ENCODE results near the gene FARP1. TPM values are rescaled to one million over a fixed set of nuclear protein-coding genes. Genes with fewer than 3 reads are reported as not detected.

The FARP1 gene
- total and polyA plus RNA-seq, 10 of the 15 experiments (the other 5 are each of a cell fraction or from before 2014, with no cell fraction given), result 0.17 to 6.9 (median 0.68) TPM

DNA sequence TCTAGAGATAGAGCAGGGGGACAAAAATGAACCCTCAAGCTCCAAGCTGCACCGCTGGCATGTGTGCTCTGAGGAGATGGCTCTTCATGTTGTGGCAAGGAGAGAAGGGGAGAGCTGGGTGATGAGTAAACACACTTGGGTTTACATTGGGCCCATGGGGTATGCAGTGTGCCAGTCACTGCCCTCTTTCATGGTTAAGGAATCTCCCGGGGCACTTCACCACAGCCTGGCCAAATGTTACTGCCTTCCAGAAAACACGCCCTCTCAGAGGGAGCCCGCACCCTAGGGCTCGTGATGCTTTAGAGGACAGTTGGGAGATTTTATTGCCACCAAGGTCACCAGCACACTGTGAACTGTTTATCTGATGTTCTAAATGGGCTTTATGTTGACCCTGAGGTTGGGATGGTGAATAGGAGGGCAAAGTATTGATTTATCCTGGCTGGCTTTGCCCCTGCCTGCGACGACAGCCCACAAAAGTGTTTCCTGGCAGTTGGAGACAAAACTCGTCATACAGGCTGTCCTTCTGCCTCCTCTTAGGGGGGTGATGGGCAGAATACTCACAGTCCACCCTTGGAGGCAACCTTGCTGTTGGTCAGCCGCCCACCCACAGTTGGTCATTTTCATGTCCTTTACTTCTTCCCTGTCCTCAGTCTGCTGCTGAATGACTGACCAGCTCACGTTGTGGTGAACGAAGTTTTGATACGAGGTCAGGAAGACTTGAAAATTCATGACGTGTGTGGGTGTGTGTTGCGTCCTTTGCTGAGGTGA is 277.1 kb downstream of the FARP1 start (continued):
- TF ChIP-seq PAX8 (IDR thresholded peaks at IDR 0.05) (no peak), NR2C2 (IDR thresholded peaks at IDR 0.05; ENCODE audit: borderline replicate concordance, control insufficient read depth, insufficient read length, low read depth) (no peak), MYB (IDR thresholded peaks at IDR 0.05; ENCODE audit: borderline replicate concordance, low read depth, low read length) (no peak), TCF12 (IDR thresholded peaks at IDR 0.05; ENCODE audit: low read depth, low read length) (no peak), SRF (IDR thresholded peaks at IDR 0.05; ENCODE audit: low read depth in 2 of 2, low read length in 2 of 2) (no peak)
- TF ChIP-seq, protein P1, sequence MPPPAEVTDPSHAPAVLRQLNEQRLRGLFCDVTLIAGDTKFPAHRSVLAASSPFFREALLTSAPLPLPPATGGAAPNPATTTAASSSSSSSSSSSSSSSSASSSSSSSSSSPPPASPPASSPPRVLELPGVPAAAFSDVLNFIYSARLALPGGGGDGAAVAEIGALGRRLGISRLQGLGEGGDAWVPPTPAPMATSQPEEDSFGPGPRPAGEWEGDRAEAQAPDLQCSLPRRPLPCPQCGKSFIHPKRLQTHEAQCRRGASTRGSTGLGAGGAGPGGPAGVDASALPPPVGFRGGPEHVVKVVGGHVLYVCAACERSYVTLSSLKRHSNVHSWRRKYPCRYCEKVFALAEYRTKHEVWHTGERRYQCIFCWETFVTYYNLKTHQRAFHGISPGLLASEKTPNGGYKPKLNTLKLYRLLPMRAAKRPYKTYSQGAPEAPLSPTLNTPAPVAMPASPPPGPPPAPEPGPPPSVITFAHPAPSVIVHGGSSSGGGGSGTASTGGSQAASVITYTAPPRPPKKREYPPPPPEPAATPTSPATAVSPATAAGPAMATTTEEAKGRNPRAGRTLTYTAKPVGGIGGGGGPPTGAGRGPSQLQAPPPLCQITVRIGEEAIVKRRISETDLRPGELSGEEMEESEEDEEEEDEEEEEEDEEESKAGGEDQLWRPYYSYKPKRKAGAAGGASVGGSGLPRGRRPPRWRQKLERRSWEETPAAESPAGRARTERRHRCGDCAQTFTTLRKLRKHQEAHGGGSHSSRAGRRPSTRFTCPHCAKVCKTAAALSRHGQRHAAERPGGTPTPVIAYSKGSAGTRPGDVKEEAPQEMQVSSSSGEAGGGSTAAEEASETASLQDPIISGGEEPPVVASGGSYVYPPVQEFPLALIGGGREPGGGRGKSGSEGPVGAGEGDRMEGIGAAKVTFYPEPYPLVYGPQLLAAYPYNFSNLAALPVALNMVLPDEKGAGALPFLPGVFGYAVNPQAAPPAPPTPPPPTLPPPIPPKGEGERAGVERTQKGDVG (CRISPR knock-in tag; IDR thresholded peaks at IDR 0.05), result no peak
- TF ChIP-seq, protein P2, sequence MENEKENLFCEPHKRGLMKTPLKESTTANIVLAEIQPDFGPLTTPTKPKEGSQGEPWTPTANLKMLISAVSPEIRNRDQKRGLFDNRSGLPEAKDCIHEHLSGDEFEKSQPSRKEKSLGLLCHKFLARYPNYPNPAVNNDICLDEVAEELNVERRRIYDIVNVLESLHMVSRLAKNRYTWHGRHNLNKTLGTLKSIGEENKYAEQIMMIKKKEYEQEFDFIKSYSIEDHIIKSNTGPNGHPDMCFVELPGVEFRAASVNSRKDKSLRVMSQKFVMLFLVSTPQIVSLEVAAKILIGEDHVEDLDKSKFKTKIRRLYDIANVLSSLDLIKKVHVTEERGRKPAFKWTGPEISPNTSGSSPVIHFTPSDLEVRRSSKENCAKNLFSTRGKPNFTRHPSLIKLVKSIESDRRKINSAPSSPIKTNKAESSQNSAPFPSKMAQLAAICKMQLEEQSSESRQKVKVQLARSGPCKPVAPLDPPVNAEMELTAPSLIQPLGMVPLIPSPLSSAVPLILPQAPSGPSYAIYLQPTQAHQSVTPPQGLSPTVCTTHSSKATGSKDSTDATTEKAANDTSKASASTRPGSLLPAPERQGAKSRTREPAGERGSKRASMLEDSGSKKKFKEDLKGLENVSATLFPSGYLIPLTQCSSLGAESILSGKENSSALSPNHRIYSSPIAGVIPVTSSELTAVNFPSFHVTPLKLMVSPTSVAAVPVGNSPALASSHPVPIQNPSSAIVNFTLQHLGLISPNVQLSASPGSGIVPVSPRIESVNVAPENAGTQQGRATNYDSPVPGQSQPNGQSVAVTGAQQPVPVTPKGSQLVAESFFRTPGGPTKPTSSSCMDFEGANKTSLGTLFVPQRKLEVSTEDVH (IDR thresholded peaks at IDR 0.05; ENCODE audit: low read depth, partially characterized antibody), result no peak
- TF ChIP-seq, protein P3, sequence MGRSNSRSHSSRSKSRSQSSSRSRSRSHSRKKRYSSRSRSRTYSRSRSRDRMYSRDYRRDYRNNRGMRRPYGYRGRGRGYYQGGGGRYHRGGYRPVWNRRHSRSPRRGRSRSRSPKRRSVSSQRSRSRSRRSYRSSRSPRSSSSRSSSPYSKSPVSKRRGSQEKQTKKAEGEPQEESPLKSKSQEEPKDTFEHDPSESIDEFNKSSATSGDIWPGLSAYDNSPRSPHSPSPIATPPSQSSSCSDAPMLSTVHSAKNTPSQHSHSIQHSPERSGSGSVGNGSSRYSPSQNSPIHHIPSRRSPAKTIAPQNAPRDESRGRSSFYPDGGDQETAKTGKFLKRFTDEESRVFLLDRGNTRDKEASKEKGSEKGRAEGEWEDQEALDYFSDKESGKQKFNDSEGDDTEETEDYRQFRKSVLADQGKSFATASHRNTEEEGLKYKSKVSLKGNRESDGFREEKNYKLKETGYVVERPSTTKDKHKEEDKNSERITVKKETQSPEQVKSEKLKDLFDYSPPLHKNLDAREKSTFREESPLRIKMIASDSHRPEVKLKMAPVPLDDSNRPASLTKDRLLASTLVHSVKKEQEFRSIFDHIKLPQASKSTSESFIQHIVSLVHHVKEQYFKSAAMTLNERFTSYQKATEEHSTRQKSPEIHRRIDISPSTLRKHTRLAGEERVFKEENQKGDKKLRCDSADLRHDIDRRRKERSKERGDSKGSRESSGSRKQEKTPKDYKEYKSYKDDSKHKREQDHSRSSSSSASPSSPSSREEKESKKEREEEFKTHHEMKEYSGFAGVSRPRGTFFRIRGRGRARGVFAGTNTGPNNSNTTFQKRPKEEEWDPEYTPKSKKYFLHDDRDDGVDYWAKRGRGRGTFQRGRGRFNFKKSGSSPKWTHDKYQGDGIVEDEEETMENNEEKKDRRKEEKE (IDR thresholded peaks at IDR 0.05), result no peak
